Common myeloid progenitor, CD34-positive (primary cell): ENCODE results near the gene FBP2.
A peak's percentile ranks its signal among the peaks of the same experiment; 100 is the strongest.
"Not testable (repeated sequence)": the region's sequence is repeated elsewhere in the genome, so short reads cannot be mapped to it uniquely, and the experiment has no call there.

Source experiments
- CTCF ChIA-PET: fragments of 350-600 bp; sonication (Branson Sonifier 250); formaldehyde crosslinking; loops from one replicate; lab custom pipeline; 2021; ENCODE audit warnings: antibody characterized with exemption; lab: Charles Lee
- POLR2A ChIA-PET: fragments of 350-600 bp; sonication (Branson Sonifier 250); formaldehyde crosslinking; loops from one replicate; lab custom pipeline; 2021; ENCODE audit warnings: antibody characterized with exemption; lab: Charles Lee
- DNase-seq, 3 donors: peaks; one replicate each; pipeline versions ENCODE4 v3.0.0 to v3.0.0-alpha.2; 2013
- H3K27ac ChIP-seq, 2 experiments: 1 replicate in 1 of 2; 2 replicates in 1 of 2; pipeline ENCODE4 v1.7.0; 2013; ENCODE audit warnings: inconsistent platforms in 2 of 2, low read length in 2 of 2, mild to moderate bottlenecking in 2 of 2, low read depth in 1 of 2, moderate library complexity in 1 of 2; ENCODE audit not compliant: severe bottlenecking in 2 of 2, insufficient read depth in 1 of 2, poor library complexity in 1 of 2
- H3K27me3 ChIP-seq, 5 experiments: replicated peaks in 2 of 5; 1 replicate in 3 of 5; 2 replicates in 2 of 5; pipeline versions ENCODE4 v1.6.1 to v1.7.0; 2013; ENCODE audit warnings: low read length in 4 of 5, mild to moderate bottlenecking in 2 of 5, moderate library complexity in 2 of 5, inconsistent platforms in 1 of 5; ENCODE audit not compliant: insufficient read depth in 5 of 5, control insufficient read depth in 4 of 5
- H3K36me3 ChIP-seq, 4 experiments: 1 replicate in 2 of 4; 2 replicates in 2 of 4; pipeline versions ENCODE4 v1.6.1 to v1.7.0; 2013; ENCODE audit warnings: low read length in 3 of 4, control low read depth in 1 of 4, mild to moderate bottlenecking in 1 of 4; ENCODE audit not compliant: control insufficient read depth in 4 of 4, insufficient read depth in 4 of 4
- H3K4me1 ChIP-seq, 4 experiments: 1 replicate in 3 of 4; 2 replicates in 1 of 4; pipeline versions ENCODE4 v1.6.1 to v1.7.1; 2013; ENCODE audit warnings: low read length in 3 of 4, mild to moderate bottlenecking in 3 of 4, control low read depth in 1 of 4, inconsistent platforms in 1 of 4, moderate library complexity in 1 of 4; ENCODE audit not compliant: control insufficient read depth in 4 of 4, insufficient read depth in 4 of 4; ENCODE audit errors: control extremely low read depth in 1 of 4
- H3K4me3 ChIP-seq, 7 experiments: 1 replicate in 4 of 7; 2 replicates in 3 of 7; pipeline versions ENCODE4 v1.5.1 to v1.7.0; 2013; ENCODE audit warnings: mild to moderate bottlenecking in 7 of 7, low read length in 6 of 7, moderate library complexity in 6 of 7, inconsistent platforms in 2 of 7, low read depth in 2 of 7, control low read depth in 1 of 7; ENCODE audit not compliant: insufficient read depth in 4 of 7, control insufficient read depth in 1 of 7; ENCODE audit errors: extremely low read depth in 1 of 7
- H3K9me3 ChIP-seq, 5 experiments: 1 replicate in 4 of 5; 2 replicates in 1 of 5; pipeline versions ENCODE4 v1.6.1 to v1.7.1; 2013; ENCODE audit warnings: low read length in 4 of 5, mild to moderate bottlenecking in 2 of 5, inconsistent platforms in 1 of 5, low read depth in 1 of 5, moderate library complexity in 1 of 5; ENCODE audit not compliant: control insufficient read depth in 4 of 5, insufficient read depth in 2 of 5; ENCODE audit errors: control extremely low read depth in 1 of 5
- WGBS: methylation state at CpG from one replicate; pipeline ENCODE4 v1.1.5; 2013; ENCODE audit not compliant: insufficient coverage; 5-methylcytosine and 5-hydroxymethylcytosine counted together

The FBP2 gene

DNA sequence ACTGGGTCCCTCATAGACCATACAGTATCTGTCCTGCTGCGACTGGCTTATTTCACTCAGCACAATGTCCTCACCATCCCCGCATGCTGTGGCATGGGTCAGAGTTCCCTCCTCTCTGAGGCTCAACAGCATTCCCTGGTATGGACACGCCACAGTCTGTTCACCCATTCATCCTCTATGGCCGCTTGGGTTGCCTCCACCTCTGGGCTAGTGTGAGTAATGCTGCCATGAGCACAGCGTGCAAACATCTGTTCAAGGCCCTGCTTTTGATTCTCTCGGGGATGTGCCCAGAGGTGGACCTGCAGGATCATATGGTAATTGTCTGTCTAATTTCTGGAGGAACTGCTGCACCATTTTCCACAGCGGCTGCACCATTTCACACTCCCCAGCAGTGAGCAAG lies 5.5 kb upstream of the FBP2 start:
- H3K27me3 ChIP-seq, result peaks cover 0 to under 1% (median 0%) of the 10 kb centered on the region in 5 experiments
- CTCF ChIA-PET, result no interaction called here
- POLR2A ChIA-PET, result no interaction called here
- H3K27ac ChIP-seq, result no peak overlapping the region
- H3K4me1 ChIP-seq, result peaks cover 0 to 11% (median 3%) of the 10 kb centered on the region in 4 experiments
- no peak for DNase-seq
- WGBS, result 100% methylated on average over 6 of the region's 7 CpGs
- no peaks in the 10 kb centered on the region for H3K36me3 ChIP-seq
- no peak overlapping the region for H3K4me3 ChIP-seq
- no peaks in the 10 kb centered on the region for H3K9me3 ChIP-seq

DNA sequence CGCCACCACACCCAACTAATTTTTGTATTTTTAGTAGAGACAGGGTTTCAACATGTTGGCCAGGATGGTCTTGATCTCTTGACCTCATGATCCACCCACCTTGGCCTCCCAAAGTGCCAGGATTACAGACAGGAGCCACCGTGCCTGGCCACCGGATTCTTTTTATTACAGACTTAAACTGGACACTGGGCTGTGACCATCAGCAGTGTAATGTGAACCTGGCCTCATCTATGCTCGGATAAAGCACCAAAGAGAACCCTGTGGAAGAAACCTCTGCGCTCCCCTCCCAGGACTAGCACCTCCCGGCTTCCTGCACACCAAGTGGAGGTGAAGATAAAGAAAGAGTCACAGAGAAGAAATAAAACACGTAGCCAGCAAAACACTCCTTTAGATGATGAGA lies 941 bp downstream of the FBP2 start:
- H3K4me3 ChIP-seq, H3K27ac ChIP-seq, CTCF ChIA-PET, H3K9me3 ChIP-seq, H3K36me3 ChIP-seq, H3K4me1 ChIP-seq, POLR2A ChIA-PET, H3K27me3 ChIP-seq, DNase-seq: not testable (repeated sequence)
- 100% methylated on average over 4 of the region's 7 CpGs for WGBS

DNA sequence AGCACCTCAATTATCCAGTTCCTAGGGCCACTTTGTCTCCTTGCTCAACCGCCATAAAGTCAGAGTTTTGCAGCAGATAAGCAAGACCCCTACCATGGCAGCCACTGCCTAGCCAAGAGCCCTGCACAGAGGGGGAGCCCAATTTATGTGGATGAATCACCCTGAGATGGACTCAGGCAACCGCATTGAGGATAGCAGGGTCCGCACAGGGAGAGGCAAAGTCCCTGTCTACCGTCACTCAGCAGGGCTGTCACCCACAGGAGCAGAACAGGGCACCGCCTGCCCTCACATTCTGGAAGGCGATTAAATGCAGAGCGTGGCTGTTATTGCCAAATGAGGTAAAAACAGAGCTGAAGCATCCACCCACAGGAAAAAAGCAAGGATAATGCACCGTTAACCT lies 1.7 kb downstream of the FBP2 start:
- H3K4me3 ChIP-seq, result no peak overlapping the region
- H3K27ac ChIP-seq, result no peak overlapping the region
- WGBS, result 93% methylated on average over 7 of the region's 8 CpGs
- DNase-seq, result no peak
- H3K4me1 ChIP-seq, result no peaks in the 10 kb centered on the region
- no peaks in the 10 kb centered on the region for H3K36me3 ChIP-seq
- CTCF ChIA-PET, result no interaction called here
- POLR2A ChIA-PET, result no interaction called here
- H3K9me3 ChIP-seq, result no peaks in the 10 kb centered on the region
- peaks cover 0 to 9% (median 2%) of the 10 kb centered on the region in 5 experiments for H3K27me3 ChIP-seq

DNA sequence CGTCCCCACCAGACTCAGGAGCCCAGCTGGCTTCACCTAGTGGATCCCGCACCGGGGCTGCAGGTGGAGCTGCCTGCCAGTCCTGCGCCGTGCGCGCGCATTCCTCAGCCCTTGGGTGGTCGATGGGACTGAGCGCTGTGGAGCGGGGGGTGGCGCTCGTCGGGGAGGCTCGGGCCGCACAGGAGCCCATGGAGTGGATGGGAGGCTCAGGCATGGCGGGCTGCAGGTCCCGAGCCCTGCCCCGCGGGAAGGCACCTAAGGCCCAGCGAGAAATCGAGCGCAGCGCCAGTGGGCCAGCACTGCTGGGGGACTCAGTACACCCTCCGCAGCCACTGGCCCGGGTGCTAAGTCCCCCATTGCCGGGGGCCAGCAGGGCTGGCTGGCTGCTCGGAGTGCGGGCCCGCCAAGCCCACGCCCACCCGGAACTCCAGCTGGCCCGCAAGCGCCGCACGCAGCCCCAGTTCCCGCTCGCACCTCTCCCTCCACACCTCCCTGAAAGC lies 2.5 kb downstream of the FBP2 start:
- DNase-seq, CTCF ChIA-PET, H3K27me3 ChIP-seq, H3K9me3 ChIP-seq, H3K4me1 ChIP-seq, POLR2A ChIA-PET, H3K27ac ChIP-seq, H3K36me3 ChIP-seq, H3K4me3 ChIP-seq: not testable (repeated sequence)
- 94% methylated on average over 15 of the region's 38 CpGs for WGBS

DNA sequence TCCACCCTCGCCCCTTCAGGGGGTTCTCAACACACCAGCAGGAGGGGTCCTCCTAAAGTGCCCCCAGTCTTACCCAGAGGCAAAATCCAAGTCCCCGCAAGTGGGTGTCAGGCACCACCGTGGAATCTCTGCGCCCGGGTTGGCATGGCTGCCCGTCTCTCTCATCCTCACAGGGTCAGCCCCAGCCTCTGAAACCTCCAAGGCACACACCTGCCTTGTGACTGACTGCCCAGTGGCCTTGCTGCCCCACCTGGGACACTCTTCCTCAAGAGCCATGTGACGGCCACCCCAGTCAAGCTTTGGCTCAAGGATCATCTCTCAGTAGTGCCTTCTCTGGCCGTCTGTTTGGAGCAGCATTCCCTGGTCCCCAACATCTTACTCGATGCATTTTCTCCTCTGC lies 4.9 kb downstream of the FBP2 start:
- peaks cover 0 to 9% (median 2%) of the 10 kb centered on the region in 5 experiments for H3K27me3 ChIP-seq
- CTCF ChIA-PET, result no interaction called here
- 94% methylated on average over 7 of the region's 9 CpGs for WGBS
- POLR2A ChIA-PET, result no interaction called here
- H3K36me3 ChIP-seq, result no peaks in the 10 kb centered on the region
- no peaks in the 10 kb centered on the region for H3K4me1 ChIP-seq
- no peak for DNase-seq
- no peak overlapping the region for H3K27ac ChIP-seq
- no peak overlapping the region for H3K4me3 ChIP-seq
- no peaks in the 10 kb centered on the region for H3K9me3 ChIP-seq

DNA sequence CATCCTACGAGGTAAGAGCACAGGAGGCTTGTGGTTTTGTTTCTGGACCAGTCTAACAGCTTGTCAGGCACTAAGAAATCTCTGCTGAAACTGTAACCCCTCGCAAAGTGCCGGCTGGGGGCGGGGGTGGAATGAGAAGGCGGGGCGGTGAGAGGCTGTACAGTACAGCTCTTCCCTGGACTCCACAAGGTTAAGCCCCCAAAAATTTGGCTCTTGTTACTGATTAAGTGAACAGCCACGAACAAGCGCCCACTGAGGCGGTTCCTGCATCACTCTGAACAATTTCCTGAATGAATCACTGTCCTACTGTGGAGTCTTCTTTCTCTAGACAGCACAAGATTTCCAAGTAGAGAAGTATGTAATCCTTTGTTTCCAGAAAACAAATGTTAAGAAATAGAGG lies 6.8 kb downstream of the FBP2 start:
- no peaks in the 10 kb centered on the region for H3K36me3 ChIP-seq
- H3K4me1 ChIP-seq, result no peaks in the 10 kb centered on the region
- H3K27me3 ChIP-seq, result peaks cover 0 to 6% (median 2%) of the 10 kb centered on the region in 5 experiments
- H3K27ac ChIP-seq, result no peak overlapping the region
- no peaks in the 10 kb centered on the region for H3K9me3 ChIP-seq
- DNase-seq, result no peak
- H3K4me3 ChIP-seq, result no peak overlapping the region
- CTCF ChIA-PET, result no interaction called here
- POLR2A ChIA-PET, result no interaction called here
- WGBS, result 82% methylated on average over 9 of the region's 9 CpGs

DNA sequence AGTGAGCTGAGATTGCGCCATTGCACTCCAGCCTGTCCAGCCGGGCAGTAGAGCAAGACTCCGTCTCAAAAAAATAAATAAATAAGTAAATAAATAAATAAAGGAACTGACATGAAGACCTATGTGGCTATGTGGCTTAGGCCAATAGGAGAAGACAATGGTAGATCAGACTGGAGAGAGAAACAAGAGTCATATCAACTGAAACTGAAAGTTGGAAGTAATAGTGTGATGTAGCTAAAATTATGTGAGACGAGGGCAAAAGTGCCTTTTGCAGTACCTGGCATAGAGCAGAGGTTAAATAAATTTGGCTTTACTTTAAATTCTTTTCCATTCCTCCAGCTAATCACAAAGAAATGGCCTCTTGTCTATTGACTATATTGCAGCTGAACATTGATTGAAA lies 7.3 kb downstream of the FBP2 start:
- Histone ChIP-seq H3K4me3 (no peak overlapping the region), H3K9me3 (no peaks in the 10 kb centered on the region), H3K36me3 (no peaks in the 10 kb centered on the region), H3K27me3 (peaks cover 0 to 4% (median 0%) of the 10 kb centered on the region in 5 experiments), H3K4me1 (no peaks in the 10 kb centered on the region), H3K27ac (no peak overlapping the region)
- WGBS, result no CpG with 5 or more reads among the region's 4 CpGs
- ChIA-PET CTCF (interaction anchor here (1.6 kb wide), 1 partner anchor 14 kb away, joined by 3 read pairs; no protein-coding TSS in a partner anchor), POLR2A (no interaction called here)
- peak in 2 of 3 donors; percentile 11 to 24 for DNase-seq
